Ascending aorta (tissue), 2 donors: Measurements from ENCODE around the gene VDR. TPM values are rescaled to one million over a fixed set of nuclear protein-coding genes. Genes with fewer than 3 reads are reported as not detected.
A peak's percentile ranks its signal among the peaks of the same experiment; 100 is the strongest.

Source experiments
- DNase-seq, 2 donors: peaks; one replicate each; pipeline ENCODE4 v3.0.0-alpha.2; 2019; ENCODE audit warnings: low spot score in 2 of 2
- H3K27ac ChIP-seq, 2 donors: fragments of 200-600 bp; sonication (generic); one replicate each; pipeline ENCODE4 v1.5.1; 2016 to 2017; ENCODE audit warnings: mild to moderate bottlenecking in 1 of 2
- H3K27me3 ChIP-seq: fragments of 200-600 bp; sonication (generic); one replicate; pipeline ENCODE4 v1.5.1; 2017
- H3K36me3 ChIP-seq, 2 donors: fragments of 200-600 bp; sonication (generic); one replicate each; pipeline ENCODE4 v1.5.1; 2016
- H3K4me1 ChIP-seq, 2 donors: fragments of 200-600 bp; sonication (generic); one replicate each; pipeline ENCODE4 v1.5.1; 2016 to 2017; ENCODE audit warnings: mild to moderate bottlenecking in 1 of 2
- H3K4me3 ChIP-seq, 2 donors: fragments of 200-600 bp; sonication (generic); one replicate each; pipeline ENCODE4 v1.5.1; 2016 to 2017; ENCODE audit warnings: mild to moderate bottlenecking in 1 of 2
- H3K9me3 ChIP-seq, 2 donors: fragments of 200-600 bp; sonication (generic); one replicate each; pipeline ENCODE4 v1.5.1; 2016
- intact Hi-C: fragments of 100-400 bp; cut with DNase I; formaldehyde crosslinking; loops from one replicate; pipeline ENCODE4 v1.15.1; 2023
- total RNA-seq: library from RNA; depleted of rRNA; stranded (reverse); fragments of >200 nt; gene quantifications from one replicate; pipeline ENCODE4 v1.1.0, GENCODE V29; 2016
- TF ChIP-seq, protein P1 (sequence below), 3 experiments: fragments of 200-600 bp in 2 of 3; fragments of 450-650 bp in 1 of 3; sonication (generic) in 2 of 3; IDR thresholded peaks; one replicate each; pipeline ENCODE4 v1.5.1; 2016 to 2019; ENCODE audit warnings: antibody characterized with exemption in 3 of 3, mild to moderate bottlenecking in 1 of 3, moderate library complexity in 1 of 3

Gene VDR
- total RNA-seq, 1 donor from 2014 or later: 13.1 TPM

DNA sequence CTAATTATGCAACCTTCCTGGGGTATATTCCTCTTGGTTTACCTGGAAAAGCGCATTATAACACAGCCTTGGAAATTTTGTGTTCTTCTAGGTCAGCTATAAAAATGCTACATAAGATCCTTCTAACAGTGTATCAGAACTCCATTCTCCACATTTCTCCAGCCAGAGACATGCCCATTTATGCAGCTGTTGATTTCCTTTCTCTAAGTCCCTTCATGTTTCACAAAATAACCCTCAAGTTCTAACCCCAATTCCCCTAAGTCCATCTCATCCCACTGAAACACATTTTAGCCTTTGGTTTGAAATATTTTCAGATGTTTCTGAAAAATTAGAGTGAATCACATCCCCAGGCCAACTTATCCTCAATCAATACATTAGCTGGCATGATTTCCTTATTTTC, 64.2 kb downstream of the VDR start:
- Histone ChIP-seq H3K4me1 (no peaks in the 10 kb centered on the region), H3K36me3 (no peaks in the 10 kb centered on the region), H3K27ac (no peak overlapping the region), H3K4me3 (no peak overlapping the region), H3K27me3 (no peaks in the 10 kb centered on the region), H3K9me3 (no peaks in the 10 kb centered on the region)
- no peak for DNase-seq
- TF ChIP-seq, protein P1, sequence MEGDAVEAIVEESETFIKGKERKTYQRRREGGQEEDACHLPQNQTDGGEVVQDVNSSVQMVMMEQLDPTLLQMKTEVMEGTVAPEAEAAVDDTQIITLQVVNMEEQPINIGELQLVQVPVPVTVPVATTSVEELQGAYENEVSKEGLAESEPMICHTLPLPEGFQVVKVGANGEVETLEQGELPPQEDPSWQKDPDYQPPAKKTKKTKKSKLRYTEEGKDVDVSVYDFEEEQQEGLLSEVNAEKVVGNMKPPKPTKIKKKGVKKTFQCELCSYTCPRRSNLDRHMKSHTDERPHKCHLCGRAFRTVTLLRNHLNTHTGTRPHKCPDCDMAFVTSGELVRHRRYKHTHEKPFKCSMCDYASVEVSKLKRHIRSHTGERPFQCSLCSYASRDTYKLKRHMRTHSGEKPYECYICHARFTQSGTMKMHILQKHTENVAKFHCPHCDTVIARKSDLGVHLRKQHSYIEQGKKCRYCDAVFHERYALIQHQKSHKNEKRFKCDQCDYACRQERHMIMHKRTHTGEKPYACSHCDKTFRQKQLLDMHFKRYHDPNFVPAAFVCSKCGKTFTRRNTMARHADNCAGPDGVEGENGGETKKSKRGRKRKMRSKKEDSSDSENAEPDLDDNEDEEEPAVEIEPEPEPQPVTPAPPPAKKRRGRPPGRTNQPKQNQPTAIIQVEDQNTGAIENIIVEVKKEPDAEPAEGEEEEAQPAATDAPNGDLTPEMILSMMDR (IDR thresholded peaks at IDR 0.05): no peak
- intact Hi-C loops: no loop called here

DNA sequence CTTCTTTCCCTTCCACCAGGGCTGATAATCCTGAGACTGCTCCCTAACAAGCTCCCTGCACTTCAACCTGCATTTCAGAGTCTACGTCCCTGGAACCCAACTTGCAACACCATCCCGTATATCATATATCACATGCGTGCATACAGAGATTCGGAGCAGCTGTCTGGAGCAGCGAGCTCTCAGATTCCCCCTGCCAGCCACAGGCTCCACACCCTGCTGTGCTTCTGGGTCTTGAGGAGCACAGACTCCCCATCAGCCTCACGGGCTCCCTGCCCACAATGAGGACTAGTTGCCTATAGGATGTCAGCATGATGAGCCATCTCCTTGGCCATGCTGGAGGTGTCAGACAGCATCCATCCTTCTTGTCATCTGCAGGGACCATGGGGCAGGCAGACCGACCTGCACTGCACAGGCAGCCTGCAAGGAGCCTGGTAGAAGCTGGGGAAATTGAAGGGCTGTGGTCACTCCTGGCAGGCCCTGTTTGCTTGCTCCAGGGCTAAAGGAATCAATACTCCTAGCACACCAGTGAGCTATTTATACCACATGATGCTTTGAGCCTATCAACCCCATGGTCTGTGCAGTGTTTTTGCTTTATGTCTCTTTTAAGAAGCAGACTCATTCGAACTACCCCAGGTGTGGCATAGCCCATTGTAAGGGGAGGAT, 65.4 kb downstream of the VDR start:
- Histone ChIP-seq H3K36me3 (no peaks in the 10 kb centered on the region), H3K27me3 (no peaks in the 10 kb centered on the region), H3K27ac (no peak overlapping the region), H3K9me3 (no peaks in the 10 kb centered on the region), H3K4me3 (no peak overlapping the region), H3K4me1 (no peaks in the 10 kb centered on the region)
- TF ChIP-seq, protein P1 (IDR thresholded peaks at IDR 0.05): no peak
- DNase-seq: no peak
- intact Hi-C loops: loop anchor here (2.0 kb wide), 1 partner anchor 133 kb away; the partner anchor contains the start of gene RPAP3

DNA sequence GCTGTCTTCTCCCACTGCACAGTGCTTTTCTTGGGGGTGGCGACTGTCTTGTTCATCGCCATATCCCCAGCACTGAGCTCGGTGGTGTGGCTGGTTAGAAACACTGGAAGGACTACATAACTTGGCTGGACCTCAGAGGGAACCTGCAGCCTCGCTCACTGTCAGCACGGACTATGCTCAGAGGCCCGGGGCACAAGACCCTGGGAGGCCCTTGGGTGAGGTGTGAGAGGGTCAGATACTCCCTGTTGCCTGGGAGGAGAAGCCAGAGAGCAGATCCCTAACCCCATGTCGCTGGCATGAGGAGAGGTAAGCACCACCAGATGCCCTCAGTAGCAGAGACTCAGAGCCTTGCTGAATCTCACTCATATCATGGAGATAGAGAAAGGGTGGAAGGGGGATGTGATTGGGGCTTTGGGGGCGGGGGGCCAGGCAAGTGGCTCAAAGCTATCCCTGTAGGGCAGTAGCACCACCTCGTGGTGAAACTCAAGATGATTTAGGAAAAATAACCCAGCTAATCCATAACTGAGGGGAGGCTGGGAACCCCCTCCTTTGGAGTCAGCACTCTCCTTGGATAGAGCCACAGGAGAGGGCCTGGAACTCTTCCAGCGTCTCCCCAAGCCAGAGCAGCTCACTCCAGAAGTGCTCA, 66.4 kb downstream of the VDR start:
- Histone ChIP-seq H3K36me3 (no peaks in the 10 kb centered on the region), H3K4me3 (no peak overlapping the region), H3K4me1 (no peaks in the 10 kb centered on the region), H3K27me3 (no peaks in the 10 kb centered on the region), H3K27ac (peak overlapping the region in 1 of 2 donors; percentile 0), H3K9me3 (no peaks in the 10 kb centered on the region)
- TF ChIP-seq, protein P1 (IDR thresholded peaks at IDR 0.05): peak; percentile 38 to 67 (median 47)
- intact Hi-C loops: loop anchor here (1.0 to 2.0 kb wide), 3 partner anchors 123 to 187 kb away; partner anchors contain the start of gene RPAP3
- DNase-seq: no peak

GRCh38 chr12:47837190-47838171, 67.3 kb downstream of the VDR start:
- no peaks in the 10 kb centered on the region for H3K4me1 ChIP-seq
- peak overlapping the region in 1 of 2 donors; percentile 0 for H3K27ac ChIP-seq
- DNase-seq: peak in 1 of 2 donors; percentile 87
- H3K27me3 ChIP-seq: no peaks in the 10 kb centered on the region
- H3K4me3 ChIP-seq: no peak overlapping the region
- H3K9me3 ChIP-seq: no peaks in the 10 kb centered on the region
- no peaks in the 10 kb centered on the region for H3K36me3 ChIP-seq
- TF ChIP-seq, protein P1 (IDR thresholded peaks at IDR 0.05): peak; percentile 84 to 89 (median 88)
- intact Hi-C loops: loop anchor here (1.0 to 2.0 kb wide), 6 partner anchors 17 to 186 kb away; partner anchors contain the start of gene RPAP3

DNA sequence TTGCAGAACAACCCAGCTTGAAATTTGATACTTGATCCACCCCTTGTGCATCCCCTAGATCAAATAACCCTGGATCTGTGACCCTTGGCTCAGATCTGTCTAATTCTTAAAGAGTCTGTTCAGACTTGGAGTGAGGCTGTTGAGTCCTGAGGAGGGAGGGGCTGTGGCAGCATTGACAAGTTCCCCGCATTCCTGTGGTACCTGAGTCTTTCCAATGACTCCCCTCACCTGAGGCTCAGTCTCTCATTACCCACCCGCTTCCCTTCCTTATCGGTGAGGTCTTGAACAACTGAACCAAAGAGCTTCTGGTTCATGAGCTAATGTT, 69.0 kb downstream of the VDR start:
- H3K4me1 ChIP-seq: no peaks in the 10 kb centered on the region
- no peaks in the 10 kb centered on the region for H3K9me3 ChIP-seq
- H3K27me3 ChIP-seq: no peaks in the 10 kb centered on the region
- no peaks in the 10 kb centered on the region for H3K36me3 ChIP-seq
- no peak for DNase-seq
- H3K4me3 ChIP-seq: no peak overlapping the region
- intact Hi-C loops: loop anchor here (2.0 kb wide), 1 partner anchor 35 kb away; no protein-coding TSS in a partner anchor
- H3K27ac ChIP-seq: no peak overlapping the region
- TF ChIP-seq, protein P1 (IDR thresholded peaks at IDR 0.05): no peak
